Measurements from ENCODE around the gene RXRA.

RXRA gene

DNA sequence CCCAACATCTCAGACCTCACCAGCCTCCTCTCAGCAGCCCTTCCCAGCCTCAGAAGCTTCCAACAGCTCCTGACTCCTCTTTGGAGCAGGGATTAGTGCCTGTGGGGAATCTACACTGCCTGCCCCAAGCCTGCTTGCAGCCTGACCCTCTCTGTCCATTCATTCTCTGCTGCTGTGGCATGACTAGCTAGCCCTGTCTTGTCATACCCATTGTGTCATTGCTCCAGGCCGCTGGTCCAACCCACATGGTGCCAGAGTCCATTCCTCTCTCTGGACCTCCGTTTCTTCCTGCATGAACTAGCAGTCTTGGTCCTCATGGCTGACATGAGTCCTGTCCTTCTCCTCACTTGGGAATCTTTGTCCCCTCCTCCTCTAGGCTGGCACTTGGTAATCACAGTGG lies 12.8 kb upstream of the RXRA start:
- no peak for DNase-seq

- DNase-seq = no peak
Observed at GRCh38 chr9:134314039-134314949, 12.0 kb upstream of the RXRA start.

DNA sequence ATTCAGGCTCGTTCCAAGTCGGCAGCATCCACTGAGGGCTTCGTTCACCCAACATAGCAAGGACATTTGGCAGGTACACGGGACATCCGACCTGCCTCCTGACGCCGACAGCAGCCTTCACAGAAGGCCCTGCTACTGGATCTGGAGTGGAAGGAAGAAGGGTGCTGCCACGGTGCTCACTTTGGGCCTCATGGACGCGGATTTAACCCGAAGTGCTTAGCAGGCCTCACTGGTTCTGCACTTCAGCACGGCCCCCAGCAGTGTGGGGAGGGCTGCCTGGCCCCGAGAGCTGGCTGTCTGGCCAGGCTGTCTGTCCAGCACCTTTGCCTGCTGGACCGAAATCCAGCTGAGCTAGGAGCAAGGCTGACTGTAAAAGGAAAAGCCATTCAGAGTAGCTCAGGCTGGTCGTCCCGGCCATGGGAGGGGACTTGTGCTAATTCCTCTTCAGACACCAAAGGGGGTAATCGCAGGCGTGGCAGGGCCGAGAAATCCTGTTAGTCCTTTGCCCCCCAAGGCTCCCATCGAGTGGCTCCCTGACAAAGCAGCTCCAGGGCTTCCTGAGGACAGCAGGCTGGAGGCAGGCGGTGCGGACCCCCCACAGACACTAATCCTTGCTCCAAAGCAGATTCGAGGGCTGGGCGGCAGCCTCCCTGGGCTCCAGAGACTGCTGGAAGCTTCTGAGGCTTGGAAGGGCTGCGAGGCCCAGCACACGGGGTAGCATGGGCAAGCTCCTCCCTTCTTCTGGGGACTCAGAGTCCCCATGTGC lies 11.1 kb upstream of the RXRA start:
- DNase-seq = no peak

DNA sequence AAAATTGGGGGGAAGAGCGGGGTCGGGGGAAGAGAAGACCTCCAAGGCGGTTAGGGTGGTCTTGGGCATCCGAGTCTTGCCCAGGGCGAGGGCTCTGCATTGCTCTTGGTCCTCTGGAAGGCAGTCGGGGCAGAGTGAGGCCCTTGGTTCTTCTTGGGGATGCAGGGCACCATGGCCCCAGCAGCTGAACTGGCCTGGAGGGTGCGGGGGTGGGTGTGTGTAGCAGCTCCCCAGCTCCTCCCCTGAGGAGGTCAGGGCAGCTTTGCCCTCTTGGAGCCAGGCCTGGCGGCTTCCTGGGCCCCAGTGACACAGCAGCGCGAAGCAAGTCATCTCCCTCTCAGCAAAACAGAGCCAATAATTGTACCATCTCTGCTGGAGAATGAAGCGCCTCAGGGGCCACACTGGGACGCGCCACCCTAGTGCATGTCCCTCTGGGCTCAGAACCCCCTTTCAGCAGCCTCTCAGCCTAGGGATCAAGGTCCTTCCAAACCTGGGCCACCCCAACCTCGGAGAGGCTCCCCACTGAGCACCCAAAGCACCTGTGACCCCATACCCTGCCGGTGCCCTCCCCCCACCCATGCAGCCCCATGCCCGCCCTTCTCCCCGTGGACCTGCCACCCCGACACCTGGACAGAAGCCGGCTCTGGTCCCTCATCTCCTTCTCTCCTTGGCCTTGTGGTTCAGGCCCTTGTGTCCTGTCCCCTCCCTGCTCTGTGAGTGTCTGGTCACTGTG lies 10.4 kb upstream of the RXRA start:
- DNase-seq = no peak

- DNase-seq = no peak
Observed at GRCh38 chr9:134316449-134317160, 9.7 kb upstream of the RXRA start.

- no peak for DNase-seq
Observed at GRCh38 chr9:134317400-134317789, 8.9 kb upstream of the RXRA start.

DNA sequence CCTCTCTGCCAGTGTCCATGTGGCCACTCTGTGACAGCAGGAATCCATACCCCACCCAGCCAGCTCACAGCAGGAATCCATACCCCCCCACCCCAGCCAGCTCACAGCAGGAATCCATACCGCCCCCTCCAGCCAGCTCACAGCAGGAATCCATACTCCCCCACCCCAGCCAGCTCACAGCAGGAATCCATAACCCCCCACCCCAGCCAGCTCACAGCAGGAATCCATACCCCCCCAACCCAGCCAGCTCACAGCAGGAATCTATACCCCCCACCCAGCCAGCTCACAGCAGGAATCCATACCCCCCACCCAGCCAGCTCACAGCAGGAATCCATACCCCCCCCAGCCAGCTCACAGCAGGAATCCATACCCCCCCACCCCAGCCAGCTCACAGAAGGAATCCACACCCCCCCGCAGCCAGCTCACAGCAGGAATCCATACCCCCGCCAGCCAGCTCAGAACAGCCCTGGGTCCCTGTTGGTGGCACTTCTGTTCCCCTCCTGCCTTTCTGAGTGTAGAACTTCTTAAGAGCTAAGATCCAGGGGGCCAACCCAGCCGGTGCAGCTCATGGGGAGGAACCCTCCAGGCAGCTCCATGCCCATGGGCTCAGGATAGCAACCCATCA lies 8.4 kb upstream of the RXRA start:
- no peak for DNase-seq

- no peak for DNase-seq
Observed at GRCh38 chr9:134318481-134318891, 7.8 kb upstream of the RXRA start.

DNA sequence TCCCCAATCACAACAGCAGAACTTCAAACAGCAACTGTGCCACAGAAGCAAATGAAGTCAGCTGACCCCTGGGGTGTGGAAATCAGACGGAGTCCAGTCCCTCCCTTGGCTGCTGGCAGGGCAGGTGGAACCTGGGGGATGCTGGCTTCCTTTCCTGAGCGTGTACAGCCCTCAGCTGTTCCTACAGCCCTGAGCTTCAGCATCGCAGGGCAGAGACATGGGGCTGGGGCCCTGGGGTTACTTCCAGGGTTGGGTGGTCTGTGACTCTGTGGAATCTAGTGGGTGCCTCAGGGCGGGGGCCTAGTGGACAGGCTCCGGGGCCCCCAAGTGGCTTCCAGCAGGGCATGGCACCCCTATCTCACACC lies 7.3 kb upstream of the RXRA start:
- no peak for DNase-seq

DNA sequence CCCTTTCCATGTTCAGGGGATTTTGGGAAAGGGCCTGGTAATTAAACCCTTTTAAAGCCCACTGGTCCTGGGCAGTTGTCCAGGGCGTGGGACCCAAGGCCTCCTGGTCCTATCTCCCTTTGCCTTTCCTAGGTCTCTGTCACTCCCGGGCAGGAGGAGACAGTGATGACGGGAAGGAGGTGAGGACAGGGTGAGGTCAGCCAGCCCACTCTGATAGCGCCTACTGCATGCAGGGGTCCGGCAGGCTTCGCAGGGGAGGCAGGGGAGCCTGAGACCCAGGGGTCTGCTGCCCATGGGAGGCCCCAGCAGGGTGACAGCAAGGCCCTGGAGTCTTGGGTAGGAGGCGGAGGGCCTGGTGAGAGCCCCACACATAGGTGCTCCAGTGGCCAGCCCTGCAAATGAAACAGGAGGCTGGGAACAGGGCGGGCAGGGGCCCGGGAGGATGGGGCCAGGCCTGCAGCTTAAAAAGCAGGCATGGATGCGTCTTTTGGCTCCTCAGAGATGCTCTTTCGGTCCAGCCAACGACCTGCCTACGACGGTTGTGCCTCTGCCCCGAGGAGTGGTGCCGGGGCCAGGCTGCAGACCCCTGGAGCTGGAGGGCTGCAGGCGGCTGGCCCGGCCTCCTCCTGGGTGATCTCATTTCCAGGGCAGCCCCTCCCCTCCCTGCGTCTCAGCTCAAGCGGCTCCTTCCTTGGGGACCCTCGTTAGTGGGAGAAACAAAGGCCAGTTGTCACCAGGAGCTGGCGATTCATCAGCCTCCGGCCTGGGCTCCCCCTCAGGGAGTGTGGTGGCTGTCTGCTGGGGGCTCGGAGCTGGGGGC lies 6.7 kb upstream of the RXRA start:
- DNase-seq = no peak

- DNase-seq = no peak
Observed at GRCh38 chr9:134320126-134320867, 6.0 kb upstream of the RXRA start.

DNA sequence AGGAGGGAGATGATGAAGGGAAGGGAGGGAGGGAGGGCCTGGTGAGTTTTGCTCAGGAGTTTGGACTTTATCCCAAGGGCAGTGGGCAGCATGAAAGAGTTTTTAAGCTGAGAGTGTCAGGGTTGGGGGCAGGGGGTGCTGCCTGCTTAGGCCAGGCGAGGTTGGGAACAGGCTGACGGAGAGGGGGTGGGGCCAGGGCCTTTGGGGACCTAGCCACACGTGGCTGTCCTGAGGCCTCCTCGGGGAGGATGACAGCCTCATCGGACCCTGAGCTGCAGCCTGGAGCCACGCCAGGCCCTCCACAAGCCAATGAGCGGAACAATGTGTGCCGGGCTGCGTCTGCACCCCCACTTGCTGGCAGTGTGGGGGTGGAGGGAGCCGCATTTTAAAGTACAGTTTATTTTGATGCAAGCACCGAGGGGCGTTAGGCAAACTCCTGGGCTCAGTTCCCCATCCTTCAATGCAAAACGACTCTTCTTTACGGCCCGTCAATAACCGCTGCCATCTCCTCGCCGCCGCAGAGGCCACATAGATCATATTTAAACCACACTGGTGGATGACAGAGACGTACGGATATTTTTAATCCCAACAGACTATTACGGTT lies 5.3 kb upstream of the RXRA start:
- DNase-seq = no peak

GRCh38 chr9:134321531-134321930 lies 4.7 kb upstream of the RXRA start:
- no peak for DNase-seq

GRCh38 chr9:134321946-134322741 lies 4.1 kb upstream of the RXRA start:
- DNase-seq = no peak

DNA sequence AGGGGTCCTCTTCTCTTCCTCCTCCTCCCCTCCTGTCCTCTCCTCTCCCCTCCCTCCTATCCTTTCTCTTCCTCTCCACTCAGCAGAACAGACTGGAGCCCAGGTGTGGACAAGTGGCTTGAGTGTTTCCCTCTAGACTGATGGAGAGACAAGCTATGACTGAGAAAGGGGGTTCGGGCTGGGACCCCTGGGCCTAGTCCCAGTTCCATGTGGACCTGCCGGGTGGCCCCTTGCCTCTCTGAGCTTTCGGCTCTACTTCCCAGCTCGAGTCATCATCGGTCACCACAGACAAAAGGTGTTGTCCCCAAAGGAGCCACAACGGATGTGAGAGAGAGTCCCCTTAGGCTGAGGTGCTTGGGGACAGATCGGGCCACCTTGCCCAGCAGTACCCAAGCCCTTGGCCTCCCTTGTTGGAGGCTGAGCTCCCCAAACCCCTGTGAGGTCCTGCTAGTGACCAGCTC lies 3.4 kb upstream of the RXRA start:
- DNase-seq = no peak

GRCh38 chr9:134323741-134324358 lies 2.4 kb upstream of the RXRA start:
- no peak for DNase-seq

- no peak for DNase-seq
Observed at GRCh38 chr9:134324359-134325095, 1.7 kb upstream of the RXRA start.

Data from stimulated activated CD4-positive, alpha-beta T cell treated with anti-CD3 and anti-CD28 coated beads, Interleukin-4, amount 100 ng/mL, for 4 hours (primary cell).